Tibial nerve (tissue), 4 donors: ENCODE results near the gene SLC9A4. TPM values are rescaled to one million over a fixed set of nuclear protein-coding genes. Genes with fewer than 3 reads are reported as not detected.

ENCODE experiments used
- DNase-seq, 2 donors: peaks; one replicate each; pipeline ENCODE4 v3.0.0-alpha.2; 2019; ENCODE audit warnings: low spot score in 2 of 2
- H3K27ac ChIP-seq, 4 donors: fragments of 200-600 bp; sonication (generic) in 3 of 4; one replicate each; pipeline ENCODE4 v1.5.1; 2017 to 2019; ENCODE audit warnings: mild to moderate bottlenecking in 1 of 4
- H3K27me3 ChIP-seq, 2 donors: fragments of 200-600 bp; sonication (generic) in 1 of 2; one replicate each; pipeline versions ENCODE4 v1.5.1 to v1.6.0; 2017 to 2019
- H3K36me3 ChIP-seq, 3 donors: fragments of 200-600 bp; sonication (generic); one replicate each; pipeline ENCODE4 v1.5.1; 2018 to 2019
- H3K4me1 ChIP-seq, 4 donors: fragments of 200-600 bp; sonication (generic) in 3 of 4; one replicate each; pipeline ENCODE4 v1.5.1; 2017 to 2019
- H3K4me3 ChIP-seq, 4 donors: fragments of 200-600 bp; sonication (generic) in 3 of 4; one replicate each; pipeline ENCODE4 v1.5.1; 2017 to 2019; ENCODE audit warnings: mild to moderate bottlenecking in 1 of 4, moderate library complexity in 1 of 4
- H3K9me3 ChIP-seq, 4 donors: fragments of 200-600 bp; sonication (generic) in 3 of 4; one replicate each; pipeline ENCODE4 v1.5.1; 2017 to 2019
- EP300 ChIP-seq, 2 donors: sonication (generic); formaldehyde crosslinking; IDR thresholded peaks; one replicate each; pipeline ENCODE4 v1.6.1; 2017; ENCODE audit warnings: antibody characterized with exemption in 2 of 2, mild to moderate bottlenecking in 1 of 2
- POLR2A ChIP-seq, 2 donors: fragments of 450-650 bp; IDR thresholded peaks; one replicate each; pipeline ENCODE4 v1.6.1; 2017; ENCODE audit warnings: antibody characterized with exemption in 2 of 2, mild to moderate bottlenecking in 2 of 2, moderate library complexity in 2 of 2
- WGBS, 2 donors: methylation state at CpG; one replicate each; pipeline ENCODE4 v1.1.5; 2018; 5-methylcytosine and 5-hydroxymethylcytosine counted together
- total RNA-seq, 4 donors: library from RNA; depleted of rRNA; stranded (reverse); fragments of >200 nt; gene quantifications; one replicate each; pipeline ENCODE4 v1.1.0, GENCODE V29; 2016
- TF ChIP-seq, protein P1 (sequence below), 5 experiments: fragments of 200-600 bp in 3 of 5; fragments of 450-650 bp in 2 of 5; sonication (generic) in 3 of 5; IDR thresholded peaks; one replicate each; pipeline ENCODE4 v1.5.1; 2016 to 2019; ENCODE audit warnings: antibody characterized with exemption in 5 of 5, mild to moderate bottlenecking in 3 of 5, moderate library complexity in 2 of 5

Gene SLC9A4
- total RNA-seq, 4 donors from 2014 or later = 0.30 TPM; not detected in 3

DNA sequence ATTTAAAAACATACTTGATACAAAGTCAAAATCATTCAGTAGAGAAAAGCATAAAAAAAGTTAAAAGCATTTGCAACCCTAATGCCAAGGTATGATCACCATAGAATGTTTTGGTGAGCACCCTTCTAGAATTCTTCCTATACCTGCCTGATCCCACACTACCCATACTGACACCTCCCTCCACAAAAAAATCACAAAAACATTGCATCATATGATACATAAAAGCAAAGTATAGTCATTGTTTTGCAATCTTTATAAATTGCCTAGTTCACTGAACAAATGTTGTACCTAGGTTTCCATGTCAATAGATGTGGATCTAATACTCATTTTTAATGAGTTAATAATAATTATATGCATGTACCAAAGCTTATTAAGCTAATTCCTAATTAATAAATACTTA is 54.1 kb downstream of the SLC9A4 start:
- H3K27me3 ChIP-seq = no peaks in the 10 kb centered on the region
- no peaks in the 10 kb centered on the region for H3K4me1 ChIP-seq
- H3K36me3 ChIP-seq = no peaks in the 10 kb centered on the region
- no peak overlapping the region for H3K27ac ChIP-seq
- no peak for DNase-seq
- H3K4me3 ChIP-seq = no peak overlapping the region
- TF ChIP-seq POLR2A (IDR thresholded peaks at IDR 0.05) = no peak
- TF ChIP-seq, protein P1, sequence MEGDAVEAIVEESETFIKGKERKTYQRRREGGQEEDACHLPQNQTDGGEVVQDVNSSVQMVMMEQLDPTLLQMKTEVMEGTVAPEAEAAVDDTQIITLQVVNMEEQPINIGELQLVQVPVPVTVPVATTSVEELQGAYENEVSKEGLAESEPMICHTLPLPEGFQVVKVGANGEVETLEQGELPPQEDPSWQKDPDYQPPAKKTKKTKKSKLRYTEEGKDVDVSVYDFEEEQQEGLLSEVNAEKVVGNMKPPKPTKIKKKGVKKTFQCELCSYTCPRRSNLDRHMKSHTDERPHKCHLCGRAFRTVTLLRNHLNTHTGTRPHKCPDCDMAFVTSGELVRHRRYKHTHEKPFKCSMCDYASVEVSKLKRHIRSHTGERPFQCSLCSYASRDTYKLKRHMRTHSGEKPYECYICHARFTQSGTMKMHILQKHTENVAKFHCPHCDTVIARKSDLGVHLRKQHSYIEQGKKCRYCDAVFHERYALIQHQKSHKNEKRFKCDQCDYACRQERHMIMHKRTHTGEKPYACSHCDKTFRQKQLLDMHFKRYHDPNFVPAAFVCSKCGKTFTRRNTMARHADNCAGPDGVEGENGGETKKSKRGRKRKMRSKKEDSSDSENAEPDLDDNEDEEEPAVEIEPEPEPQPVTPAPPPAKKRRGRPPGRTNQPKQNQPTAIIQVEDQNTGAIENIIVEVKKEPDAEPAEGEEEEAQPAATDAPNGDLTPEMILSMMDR (IDR thresholded peaks at IDR 0.05) = no peak
- TF ChIP-seq EP300 (IDR thresholded peaks at IDR 0.05) = no peak
- no peaks in the 10 kb centered on the region for H3K9me3 ChIP-seq

DNA sequence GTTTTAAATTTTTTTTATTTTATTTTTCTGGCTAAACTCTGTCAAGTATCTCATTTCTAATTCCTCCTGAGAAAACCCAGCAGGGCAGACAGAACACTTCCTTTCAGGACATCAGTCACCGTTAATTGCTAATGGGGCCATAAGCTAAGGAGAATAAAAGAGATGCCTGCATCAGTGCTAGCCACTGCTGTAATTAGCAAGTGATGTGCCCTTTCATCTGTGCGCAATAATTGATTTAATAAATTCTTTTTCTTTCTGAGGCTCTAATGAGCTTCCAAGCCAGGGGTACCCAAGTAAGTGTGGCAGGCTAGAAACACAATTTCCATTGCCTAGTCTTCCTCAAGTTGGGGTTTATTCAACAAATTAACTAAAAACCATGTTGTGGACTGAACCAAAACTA is 65.5 kb downstream of the SLC9A4 start:
- TF ChIP-seq POLR2A (IDR thresholded peaks at IDR 0.05) (no peak), EP300 (IDR thresholded peaks at IDR 0.05) (no peak)
- TF ChIP-seq, protein P1 (IDR thresholded peaks at IDR 0.05) = no peak

DNA sequence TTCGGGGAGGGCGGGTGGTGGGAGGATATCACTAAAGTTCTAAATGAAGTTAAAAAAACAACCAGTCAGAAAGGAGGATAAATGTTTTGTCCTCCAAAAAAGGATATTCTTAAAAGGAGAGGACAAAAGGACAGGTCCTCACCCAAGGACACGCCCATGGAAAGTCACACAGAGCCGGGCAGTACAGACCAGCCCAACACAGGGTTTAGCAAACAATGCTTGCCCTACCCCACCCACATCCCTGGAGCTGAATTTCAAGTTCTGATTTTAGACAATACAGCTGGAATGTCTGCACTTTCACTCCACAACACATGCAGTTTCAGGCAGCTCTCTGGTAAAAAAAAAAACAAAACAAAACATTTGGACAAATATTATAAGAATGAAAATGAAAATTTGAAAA is 67.9 kb downstream of the SLC9A4 start:
- TF ChIP-seq EP300 (IDR thresholded peaks at IDR 0.05) (no peak), POLR2A (IDR thresholded peaks at IDR 0.05) (no peak)
- TF ChIP-seq, protein P1 (IDR thresholded peaks at IDR 0.05) = no peak
- DNase-seq = no peak
- H3K4me3 ChIP-seq = no peak overlapping the region
- no peaks in the 10 kb centered on the region for H3K36me3 ChIP-seq
- WGBS, 2 donors = 27 to 55% methylated on average over 4 of the region's 4 CpGs
- no peaks in the 10 kb centered on the region for H3K9me3 ChIP-seq
- H3K4me1 ChIP-seq = no peaks in the 10 kb centered on the region
- H3K27ac ChIP-seq = no peak overlapping the region
- no peaks in the 10 kb centered on the region for H3K27me3 ChIP-seq

More for the DNA sequence above, 65.5 kb downstream of the SLC9A4 start:
- Histone ChIP-seq H3K36me3 (no peaks in the 10 kb centered on the region), H3K9me3 (no peaks in the 10 kb centered on the region), H3K4me3 (no peak overlapping the region), H3K27ac (no peak overlapping the region), H3K4me1 (no peaks in the 10 kb centered on the region), H3K27me3 (no peaks in the 10 kb centered on the region)
- DNase-seq = no peak
- WGBS, 2 donors = 18 to 37% methylated on average over 2 of the region's 2 CpGs

DNA sequence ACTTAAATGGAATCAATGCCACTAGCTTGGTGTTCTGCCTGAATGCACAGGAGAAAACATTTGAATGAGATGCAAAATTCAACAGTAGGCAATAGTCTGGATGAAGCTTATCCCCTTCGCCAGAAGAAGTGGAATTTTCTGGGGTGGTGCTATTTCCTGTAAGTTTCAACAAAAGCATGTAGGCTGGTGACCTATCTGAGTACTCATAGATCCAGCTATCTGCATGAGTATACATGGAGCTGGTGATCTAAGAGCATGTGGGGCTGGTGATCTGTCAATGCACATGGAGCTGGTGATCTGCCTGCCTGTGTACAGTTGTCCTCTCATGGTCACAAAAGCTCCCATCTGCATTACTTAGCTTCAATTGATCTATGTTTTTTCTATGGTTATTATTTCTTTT is 71.2 kb downstream of the SLC9A4 start:
- Histone ChIP-seq H3K27me3 (no peaks in the 10 kb centered on the region), H3K36me3 (no peaks in the 10 kb centered on the region), H3K27ac (no peak overlapping the region), H3K9me3 (peaks cover 0 to 17% (median 0%) of the 10 kb centered on the region in 4 donors), H3K4me3 (no peak overlapping the region), H3K4me1 (no peaks in the 10 kb centered on the region)
- TF ChIP-seq EP300 (IDR thresholded peaks at IDR 0.05) = no peak
- WGBS, 2 donors = 85 to 86% methylated on average over 1 of the region's 1 CpG
- DNase-seq = no peak

DNA sequence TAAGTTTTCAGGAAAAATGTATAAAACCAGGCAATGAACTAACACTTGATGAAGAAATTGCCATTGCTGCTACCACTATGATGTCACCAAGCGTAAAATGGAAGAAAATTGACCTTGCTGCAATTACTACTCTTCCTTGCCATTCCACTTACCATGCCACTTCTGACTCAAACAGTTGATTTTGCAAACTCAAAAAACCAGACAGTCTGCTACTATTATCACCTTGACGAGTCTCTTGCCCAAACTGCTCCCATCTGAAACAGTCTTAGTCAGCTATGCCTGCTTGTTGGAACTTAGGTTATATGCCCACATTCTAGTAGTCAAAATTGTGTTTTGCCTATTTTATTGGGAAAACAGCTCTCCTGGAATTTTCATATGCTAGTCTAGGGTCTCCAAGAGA is 74.4 kb downstream of the SLC9A4 start:
- no peak for DNase-seq
- Histone ChIP-seq H3K4me1 (no peaks in the 10 kb centered on the region), H3K9me3 (peaks cover 0 to 36% (median 0%) of the 10 kb centered on the region in 4 donors), H3K27me3 (no peaks in the 10 kb centered on the region), H3K36me3 (no peaks in the 10 kb centered on the region), H3K4me3 (no peak overlapping the region), H3K27ac (no peak overlapping the region)
- no peak for TF ChIP-seq POLR2A (IDR thresholded peaks at IDR 0.05)
- TF ChIP-seq EP300 (IDR thresholded peaks at IDR 0.05) = no peak
- TF ChIP-seq, protein P1 (IDR thresholded peaks at IDR 0.05) = no peak
- WGBS, 2 donors = 83 to 93% methylated on average over 2 of the region's 2 CpGs

DNA sequence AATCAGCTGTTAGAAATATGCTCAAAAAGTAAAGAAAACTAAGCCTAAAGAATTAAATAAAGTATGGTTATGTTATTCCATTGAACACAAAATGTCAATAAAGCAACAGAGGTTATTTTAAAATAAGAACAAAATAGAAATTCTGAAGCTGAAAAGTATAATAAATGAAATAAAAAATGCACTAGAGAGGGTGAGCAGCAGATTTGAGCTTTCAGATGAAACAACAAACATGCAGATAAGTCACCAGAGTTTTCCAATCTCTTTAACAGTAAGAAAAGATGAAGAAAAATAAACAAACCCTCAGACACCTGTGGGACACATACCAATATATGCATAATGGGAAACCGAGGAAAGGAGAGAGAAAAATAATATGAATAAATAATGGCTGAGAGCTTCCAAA is 76.0 kb downstream of the SLC9A4 start:
- 0 to 42% methylated on average over 1 of the region's 1 CpG for WGBS, 2 donors
- no peak for TF ChIP-seq EP300 (IDR thresholded peaks at IDR 0.05)
- TF ChIP-seq POLR2A (IDR thresholded peaks at IDR 0.05) = no peak
- TF ChIP-seq, protein P1 (IDR thresholded peaks at IDR 0.05) = no peak
- peaks cover 0 to 36% (median 0%) of the 10 kb centered on the region in 4 donors for H3K9me3 ChIP-seq
- no peak overlapping the region for H3K4me3 ChIP-seq
- no peaks in the 10 kb centered on the region for H3K4me1 ChIP-seq
- DNase-seq = no peak
- H3K36me3 ChIP-seq = no peaks in the 10 kb centered on the region
- H3K27ac ChIP-seq = no peak overlapping the region
- no peaks in the 10 kb centered on the region for H3K27me3 ChIP-seq
